GM21723 (cell line): ENCODE data around the gene DYNLT2.
A peak's percentile ranks its signal among the peaks of the same experiment; 100 is the strongest.
"Not testable (repeated sequence)": the region's sequence is repeated elsewhere in the genome, so short reads cannot be mapped to it uniquely, and the experiment has no call there.

Source experiments
- ATAC-seq: cut with Tn5 transposase; IDR thresholded peaks from one replicate; pipeline ENCODE4 v1.9.1; 2021; ENCODE audit warnings: mild to moderate bottlenecking, moderate library complexity; ENCODE audit not compliant: unreplicated experiment

Gene DYNLT2

GRCh38 chr6:169783971-169784820, 32.8 kb upstream of the DYNLT2 start:
- no peak for ATAC-seq

GRCh38 chr6:169783401-169783800, 32.0 kb upstream of the DYNLT2 start:
- ATAC-seq, result no peak

GRCh38 chr6:169782966-169783365, 31.6 kb upstream of the DYNLT2 start:
- no peak for ATAC-seq

GRCh38 chr6:169780571-169781091, 29.3 kb upstream of the DYNLT2 start:
- no peak for ATAC-seq

- ATAC-seq, result no peak
Measured at GRCh38 chr6:169779896-169780295, 28.5 kb upstream of the DYNLT2 start.

GRCh38 chr6:169779092-169779815, 27.9 kb upstream of the DYNLT2 start:
- no peak for ATAC-seq

- no peak for ATAC-seq
Measured at GRCh38 chr6:169778646-169779045, 27.3 kb upstream of the DYNLT2 start.

GRCh38 chr6:169777896-169778295, 26.5 kb upstream of the DYNLT2 start:
- no peak for ATAC-seq

GRCh38 chr6:169776379-169776778, 25.0 kb upstream of the DYNLT2 start:
- ATAC-seq, result no peak

- no peak for ATAC-seq
Measured at GRCh38 chr6:169775321-169775720, 23.9 kb upstream of the DYNLT2 start.

GRCh38 chr6:169774347-169774746, 23.0 kb upstream of the DYNLT2 start:
- no peak for ATAC-seq

GRCh38 chr6:169766921-169767736, 15.8 kb upstream of the DYNLT2 start:
- no peak for ATAC-seq

GRCh38 chr6:169766232-169766631, 14.9 kb upstream of the DYNLT2 start:
- ATAC-seq, result no peak

- not testable (repeated sequence) for ATAC-seq
Measured at GRCh38 chr6:169765789-169766188, 14.4 kb upstream of the DYNLT2 start.

- no peak for ATAC-seq
Measured at GRCh38 chr6:169763881-169764280, 12.5 kb upstream of the DYNLT2 start.

GRCh38 chr6:169763308-169763707, 11.9 kb upstream of the DYNLT2 start:
- ATAC-seq, result no peak

- no peak for ATAC-seq
Measured at GRCh38 chr6:169755162-169755561, 3.8 kb upstream of the DYNLT2 start.

GRCh38 chr6:169752074-169752623, 777 bp upstream of the DYNLT2 start:
- peak; percentile 2 for ATAC-seq

- ATAC-seq, result no peak
Measured at GRCh38 chr6:169746556-169746955, 4.8 kb downstream of the DYNLT2 start.

GRCh38 chr6:169745405-169745804, 6.0 kb downstream of the DYNLT2 start:
- no peak for ATAC-seq

- no peak for ATAC-seq
Measured at GRCh38 chr6:169741344-169741743, 10.0 kb downstream of the DYNLT2 start.
